ENCODE results near the gene UBE2U.

DNA sequence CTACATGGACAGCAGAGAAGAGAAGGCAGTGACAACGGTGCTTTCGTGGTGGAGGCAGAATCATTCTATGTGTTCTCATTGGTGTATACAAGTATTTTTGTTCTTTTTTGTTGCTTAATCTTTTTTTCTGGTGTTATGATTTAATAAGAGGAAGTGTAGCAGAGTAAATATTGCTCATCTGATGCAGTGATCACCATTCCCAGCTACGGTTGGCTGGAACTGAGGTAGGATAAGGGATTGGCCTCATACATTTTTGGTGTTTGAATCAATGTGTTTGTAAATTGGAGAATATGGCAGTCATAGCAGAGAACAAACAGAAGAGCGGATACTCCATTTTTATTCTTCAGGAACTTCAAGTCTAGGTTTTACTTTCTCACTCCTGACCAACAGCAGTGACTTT is 76.6 kb downstream of the UBE2U start:
- TF ChIP-seq, protein P1, sequence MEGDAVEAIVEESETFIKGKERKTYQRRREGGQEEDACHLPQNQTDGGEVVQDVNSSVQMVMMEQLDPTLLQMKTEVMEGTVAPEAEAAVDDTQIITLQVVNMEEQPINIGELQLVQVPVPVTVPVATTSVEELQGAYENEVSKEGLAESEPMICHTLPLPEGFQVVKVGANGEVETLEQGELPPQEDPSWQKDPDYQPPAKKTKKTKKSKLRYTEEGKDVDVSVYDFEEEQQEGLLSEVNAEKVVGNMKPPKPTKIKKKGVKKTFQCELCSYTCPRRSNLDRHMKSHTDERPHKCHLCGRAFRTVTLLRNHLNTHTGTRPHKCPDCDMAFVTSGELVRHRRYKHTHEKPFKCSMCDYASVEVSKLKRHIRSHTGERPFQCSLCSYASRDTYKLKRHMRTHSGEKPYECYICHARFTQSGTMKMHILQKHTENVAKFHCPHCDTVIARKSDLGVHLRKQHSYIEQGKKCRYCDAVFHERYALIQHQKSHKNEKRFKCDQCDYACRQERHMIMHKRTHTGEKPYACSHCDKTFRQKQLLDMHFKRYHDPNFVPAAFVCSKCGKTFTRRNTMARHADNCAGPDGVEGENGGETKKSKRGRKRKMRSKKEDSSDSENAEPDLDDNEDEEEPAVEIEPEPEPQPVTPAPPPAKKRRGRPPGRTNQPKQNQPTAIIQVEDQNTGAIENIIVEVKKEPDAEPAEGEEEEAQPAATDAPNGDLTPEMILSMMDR (conservative IDR thresholded peaks at IDR 0.05; ENCODE audit: low read depth, low read length), result no peak
- no peak for TF ChIP-seq MXI1 (IDR thresholded peaks at IDR 0.05; ENCODE audit: borderline replicate concordance, low read depth, low read length)
- no peak for TF ChIP-seq CEBPB (IDR thresholded peaks at IDR 0.05; ENCODE audit: low read depth, low read length)
- TF ChIP-seq BHLHE40 (IDR thresholded peaks at IDR 0.05; ENCODE audit: low read depth, low read length), result no peak
